HG03432 (cell line): ENCODE results near the gene ERH.

Experiments
- ATAC-seq: cut with Tn5 transposase; IDR thresholded peaks from one replicate; pipeline ENCODE4 v1.9.1; 2021; ENCODE audit warnings: mild to moderate bottlenecking, moderate library complexity; ENCODE audit not compliant: unreplicated experiment

Gene ERH

DNA sequence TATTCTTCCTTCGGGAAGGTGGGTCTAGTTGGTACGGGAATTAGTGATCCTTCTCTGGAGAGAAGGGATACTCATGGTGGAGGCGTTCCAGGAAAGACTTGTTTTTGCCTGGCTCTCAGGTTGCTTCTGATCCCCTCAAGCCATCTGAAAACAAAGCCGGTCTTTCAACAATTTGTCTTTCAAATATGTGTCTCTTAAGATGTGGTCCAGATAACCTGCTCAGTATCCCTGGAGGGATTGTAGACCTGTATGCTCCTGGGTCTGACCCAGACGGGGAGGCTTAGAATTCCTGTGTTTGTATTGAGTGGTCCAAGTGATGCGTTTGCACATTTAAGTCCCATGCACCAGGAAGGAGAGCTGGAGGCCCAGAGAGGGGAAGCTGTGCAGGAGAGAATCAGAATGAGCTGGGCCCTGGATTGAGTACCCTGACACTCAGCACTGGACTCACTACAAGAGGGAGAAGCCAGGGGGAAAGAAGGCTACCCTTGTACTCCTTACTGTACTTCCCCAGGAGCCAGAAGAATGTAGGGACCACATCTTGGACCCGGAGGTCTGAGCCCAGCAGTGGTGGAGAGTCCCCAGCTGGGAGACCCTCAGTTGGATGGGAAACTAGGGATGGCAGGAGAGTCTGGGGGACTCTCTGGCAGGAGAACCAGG, 40.4 kb downstream of the ERH start:
- ATAC-seq, result no peak

DNA sequence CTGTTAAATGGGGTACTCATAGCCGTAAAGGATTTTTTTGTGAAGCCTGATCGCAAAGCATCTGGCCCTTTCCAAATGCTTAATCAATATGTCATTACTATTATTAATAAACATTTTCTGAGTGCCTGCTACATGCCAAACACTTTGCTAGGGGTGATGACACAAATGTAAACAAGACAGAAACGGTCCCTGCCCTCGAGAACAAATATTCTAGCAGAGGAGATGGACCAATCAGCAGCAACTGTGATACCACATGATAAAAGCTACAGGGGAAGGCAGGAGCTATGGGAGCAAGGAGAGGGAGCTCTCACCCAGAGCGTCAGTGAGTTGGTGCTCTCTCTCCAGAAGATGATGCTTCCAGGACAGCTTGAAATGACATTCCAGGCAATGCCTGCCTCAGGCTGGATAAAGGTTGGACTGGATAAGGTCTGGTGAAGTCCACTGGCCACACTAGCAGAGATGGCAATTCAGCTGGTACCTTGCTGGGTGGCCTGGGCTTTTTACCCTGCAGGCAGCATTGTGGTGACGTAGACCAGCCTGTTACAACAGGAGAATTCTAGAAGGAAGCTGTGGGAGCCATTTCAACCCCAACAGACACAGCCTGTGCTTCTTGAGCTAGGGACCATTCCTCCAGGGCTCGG, 41.1 kb downstream of the ERH start:
- no peak for ATAC-seq

DNA sequence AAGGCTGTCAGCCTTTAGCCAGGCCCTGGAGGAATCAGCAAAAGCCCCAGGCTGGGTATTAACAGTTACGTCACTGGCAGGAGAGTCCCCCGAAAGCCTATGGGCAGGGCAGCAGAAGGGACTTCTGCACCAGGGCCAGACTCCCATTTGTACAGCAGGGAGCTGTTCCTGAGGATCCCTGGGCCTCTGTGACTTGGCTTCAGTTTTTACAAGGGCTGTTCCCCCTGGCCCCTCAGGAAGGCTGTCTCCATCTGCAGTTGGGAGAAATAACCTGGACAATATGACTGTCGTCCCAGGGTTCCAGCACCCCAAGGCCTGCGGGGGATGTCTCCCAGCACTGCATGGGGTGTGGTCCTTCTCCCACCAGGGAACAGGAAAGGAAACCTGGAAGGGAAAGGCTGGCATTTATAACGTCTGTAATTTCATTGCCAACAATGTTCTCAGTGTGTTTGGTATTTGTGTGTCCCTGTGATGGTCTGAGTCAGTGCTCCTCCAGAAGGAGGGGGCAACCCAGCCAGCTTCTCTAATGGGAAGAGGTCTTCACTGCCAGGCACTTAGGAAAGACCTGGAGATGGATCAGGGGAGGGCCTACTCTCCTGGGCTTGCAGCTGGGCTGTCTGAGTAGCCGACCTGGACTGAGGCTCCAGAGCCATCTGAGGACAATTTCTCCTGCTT, 42.4 kb downstream of the ERH start:
- no peak for ATAC-seq

DNA sequence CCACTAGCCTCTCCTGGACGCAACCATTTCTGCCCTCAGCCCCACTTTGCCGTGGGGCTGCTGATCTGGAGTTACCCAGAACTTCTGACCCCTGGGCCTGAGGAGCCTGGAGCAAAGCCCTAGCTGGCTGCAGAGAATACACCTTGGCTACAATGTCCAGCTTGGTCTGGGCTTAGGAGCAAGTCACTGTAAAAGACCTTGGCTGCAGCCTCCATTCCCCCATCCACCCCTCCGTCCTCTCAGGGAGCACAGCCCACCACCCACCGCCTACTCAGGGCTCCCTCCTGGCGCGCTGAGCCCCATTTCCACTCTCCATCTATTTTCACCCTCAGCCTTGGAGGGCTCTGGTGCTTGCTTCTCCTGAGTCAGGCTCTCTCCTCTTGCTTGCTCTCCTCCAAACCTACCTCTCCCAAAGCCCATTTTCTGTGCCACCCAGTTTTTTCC, 42.9 kb downstream of the ERH start:
- ATAC-seq, result peak; percentile 3

DNA sequence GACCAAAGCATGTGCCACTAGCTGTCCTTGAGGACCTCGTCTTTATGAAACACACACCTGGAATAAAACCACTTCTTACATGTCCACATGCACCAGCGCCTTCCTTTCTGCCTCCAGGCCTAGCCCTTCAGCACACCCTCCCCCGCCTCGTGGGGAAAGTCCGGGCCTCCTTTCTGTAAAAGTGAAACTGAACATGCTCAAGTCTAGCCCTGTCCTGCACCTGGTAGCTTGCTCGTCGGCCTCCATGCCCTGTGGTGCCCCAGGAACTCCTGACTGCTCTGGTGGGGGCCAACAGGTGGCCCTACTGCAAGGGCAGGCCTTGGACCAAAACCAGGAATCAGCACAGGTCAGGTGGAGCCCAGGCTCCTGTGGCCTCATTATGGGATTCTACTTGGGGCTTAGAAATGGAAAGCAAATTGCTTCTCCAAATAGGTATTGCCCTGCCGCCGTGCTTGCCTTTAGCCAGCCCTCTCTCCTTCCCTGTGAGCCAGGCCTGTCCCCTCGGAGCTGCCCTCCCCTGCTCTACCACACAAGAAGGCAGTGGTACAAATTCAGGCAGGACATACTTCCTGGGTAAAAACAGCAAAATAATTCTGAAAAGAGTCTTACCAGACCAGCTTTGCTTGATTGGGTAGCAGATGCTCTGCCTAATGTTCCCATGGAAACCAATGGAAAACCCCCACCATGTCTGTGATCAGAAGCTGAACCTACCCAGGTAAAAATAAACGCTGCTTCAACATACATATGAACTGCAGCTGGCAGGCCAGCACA, 43.5 kb downstream of the ERH start:
- ATAC-seq, result peak; percentile 88

DNA sequence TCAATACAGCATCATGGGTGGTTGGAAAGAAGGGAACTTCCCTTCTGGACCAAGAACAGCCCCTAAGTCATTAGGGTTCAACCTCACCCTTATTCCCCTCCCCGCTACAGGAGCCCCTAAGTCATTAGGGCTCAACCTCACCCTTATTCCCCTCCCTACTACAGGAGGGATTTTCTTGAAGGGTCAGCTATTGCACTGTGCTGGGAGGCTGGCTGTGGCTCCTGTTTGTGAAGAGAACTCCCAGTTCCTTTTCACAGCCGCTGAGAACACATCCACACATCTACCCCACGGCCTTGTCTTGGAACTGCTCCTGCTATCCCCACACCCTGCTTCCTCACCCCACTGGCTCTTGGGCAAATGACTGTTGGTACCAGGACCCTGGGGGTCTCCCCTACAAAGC, 44.9 kb downstream of the ERH start:
- ATAC-seq, result no peak

DNA sequence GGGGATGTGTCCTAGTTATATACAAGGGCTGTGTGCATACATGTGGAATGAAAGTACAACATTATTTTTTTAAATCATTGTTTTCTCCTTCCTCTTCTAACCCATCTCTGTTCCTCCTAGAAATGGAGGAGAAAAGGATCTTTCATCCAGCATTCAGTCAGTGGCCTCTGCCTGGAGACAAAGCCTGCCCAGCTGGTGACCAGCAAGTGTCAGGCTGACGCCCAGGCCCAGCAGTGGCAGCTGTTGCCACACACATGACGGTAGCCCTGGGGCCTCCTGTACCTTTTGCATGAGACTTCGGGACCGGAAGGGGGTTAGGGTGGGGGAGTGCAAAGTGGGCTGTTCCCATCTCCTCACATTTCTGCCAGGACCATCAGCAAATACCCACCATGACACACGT, 46.2 kb downstream of the ERH start:
- no peak for ATAC-seq

DNA sequence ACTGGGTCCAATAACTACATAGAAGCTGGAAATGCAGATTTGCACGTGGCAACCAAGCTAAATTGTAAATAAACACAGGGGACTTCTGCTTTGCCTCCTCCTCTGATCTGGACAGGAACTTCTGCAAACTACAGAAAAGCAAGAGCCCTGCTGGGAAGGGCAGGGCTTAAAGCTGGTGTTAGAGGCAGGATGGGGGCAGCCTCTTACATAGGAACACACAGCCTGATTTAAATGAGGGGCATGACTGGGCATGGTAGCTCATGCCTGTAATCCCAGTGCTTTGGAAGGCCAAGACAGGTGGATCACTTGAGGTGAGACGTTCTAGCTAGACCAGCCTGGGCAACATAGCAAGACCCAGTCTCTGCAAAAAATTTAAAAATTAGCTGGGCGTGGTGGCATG, 46.7 kb downstream of the ERH start:
- no peak for ATAC-seq

DNA sequence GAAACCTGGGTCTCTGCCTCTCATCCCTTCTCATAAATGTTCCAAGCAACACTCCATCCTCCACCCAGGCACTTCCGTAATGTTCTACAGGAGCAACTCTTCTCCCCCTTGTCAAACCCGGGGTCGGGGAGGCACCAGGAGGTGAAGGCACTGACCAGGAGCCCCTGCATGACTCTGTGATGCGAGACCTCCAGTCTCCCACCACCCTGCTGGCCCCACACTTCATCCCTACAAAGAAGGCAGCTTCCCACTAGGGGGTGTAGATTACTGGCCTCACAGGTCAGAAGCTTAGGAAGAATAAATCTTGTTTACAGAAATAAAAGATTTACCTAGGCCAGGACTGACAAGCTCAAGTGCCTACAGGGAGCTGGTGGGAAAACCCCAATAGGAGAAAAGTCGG, 47.2 kb downstream of the ERH start:
- ATAC-seq, result no peak

DNA sequence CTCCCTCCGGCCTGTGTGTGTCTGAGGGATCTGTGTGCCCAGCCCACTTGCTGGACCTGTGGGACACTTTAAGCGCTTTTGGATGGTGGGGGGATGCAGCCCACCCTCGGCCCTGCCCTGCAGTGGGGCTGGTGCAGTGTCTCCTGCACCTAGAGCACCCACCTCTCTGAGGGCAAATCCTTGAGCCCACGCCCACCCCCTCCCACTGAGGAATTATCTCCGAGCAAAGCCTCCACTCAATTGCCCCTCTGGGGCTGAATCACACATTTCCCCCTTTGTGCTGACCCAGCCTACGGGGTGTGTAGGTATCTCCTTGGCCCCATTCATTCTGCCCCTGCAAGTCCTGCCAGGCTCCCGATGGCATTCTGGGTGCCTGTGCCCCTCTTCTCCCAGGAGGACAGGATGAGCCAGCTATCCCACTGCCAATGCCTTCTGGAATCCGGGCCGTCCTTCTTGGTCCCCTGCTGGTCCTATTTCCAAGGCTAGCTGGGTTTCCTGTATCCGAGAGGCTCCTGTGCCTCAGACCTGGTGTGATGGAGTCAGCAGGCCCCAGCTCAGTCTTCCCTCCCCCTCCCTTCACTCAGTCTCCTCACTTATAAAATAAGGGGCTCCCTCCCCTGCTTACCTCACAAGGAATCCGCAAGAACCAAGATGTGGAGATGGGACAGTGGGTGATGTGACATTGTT, 48.9 kb downstream of the ERH start:
- ATAC-seq, result no peak

DNA sequence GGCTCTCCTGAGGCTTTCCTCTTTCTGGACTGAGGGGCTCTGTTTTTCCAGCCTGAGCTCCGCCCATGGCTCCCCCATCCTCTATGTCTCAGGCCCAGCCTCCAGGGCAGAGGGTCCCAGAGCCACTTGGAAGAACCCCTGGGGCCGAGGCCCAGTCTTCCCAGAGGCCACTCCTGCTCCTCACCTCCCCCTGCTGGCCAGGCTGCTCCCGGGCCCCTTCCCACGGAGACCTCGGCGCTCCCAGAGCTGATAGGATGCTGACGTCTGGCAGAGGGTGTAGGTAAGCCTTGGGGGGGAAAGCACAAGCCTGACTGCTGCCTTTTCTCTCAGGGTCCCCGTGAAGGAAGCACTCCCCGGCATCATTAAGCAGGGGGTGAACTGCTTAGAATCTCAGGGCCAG, 51.4 kb downstream of the ERH start:
- no peak for ATAC-seq

DNA sequence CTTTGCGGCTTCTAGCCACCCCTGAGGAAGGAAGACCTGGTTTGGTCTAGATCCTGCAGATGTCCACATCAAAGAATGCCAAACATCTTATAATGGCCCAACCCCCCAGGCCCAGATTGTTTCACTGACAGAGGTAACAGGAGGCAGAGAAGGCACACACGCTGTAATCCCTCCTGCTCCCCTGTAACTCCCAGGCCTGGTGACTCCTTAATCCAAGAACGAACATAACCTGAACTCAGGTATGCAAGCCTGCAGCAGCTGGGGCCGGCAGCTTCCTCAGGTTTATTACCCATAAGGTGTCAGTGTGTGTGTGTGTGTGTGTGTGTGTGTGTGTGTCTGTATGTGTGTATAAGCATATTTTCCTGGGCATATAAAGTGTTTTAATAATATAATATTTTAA, 52.7 kb downstream of the ERH start:
- ATAC-seq, result no peak

DNA sequence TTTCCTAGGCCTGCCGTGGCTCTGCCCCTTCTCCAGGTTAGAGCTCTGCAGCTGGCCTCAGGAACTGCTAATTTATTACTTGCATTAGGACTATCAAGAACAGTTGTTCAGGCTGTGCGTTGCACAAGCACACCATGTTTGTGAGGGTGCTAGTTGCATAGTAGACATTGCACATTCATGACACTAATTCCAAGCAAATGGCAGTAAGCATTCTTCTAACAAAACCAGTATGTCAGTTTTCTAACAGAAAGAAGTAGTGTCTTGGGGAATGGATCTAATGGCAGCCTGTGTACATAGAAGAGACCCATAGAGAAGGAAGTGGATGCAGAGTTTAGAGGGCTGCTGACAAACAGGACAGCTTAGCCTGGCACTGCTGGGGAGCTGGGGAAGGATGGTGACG, 53.9 kb downstream of the ERH start:
- no peak for ATAC-seq

DNA sequence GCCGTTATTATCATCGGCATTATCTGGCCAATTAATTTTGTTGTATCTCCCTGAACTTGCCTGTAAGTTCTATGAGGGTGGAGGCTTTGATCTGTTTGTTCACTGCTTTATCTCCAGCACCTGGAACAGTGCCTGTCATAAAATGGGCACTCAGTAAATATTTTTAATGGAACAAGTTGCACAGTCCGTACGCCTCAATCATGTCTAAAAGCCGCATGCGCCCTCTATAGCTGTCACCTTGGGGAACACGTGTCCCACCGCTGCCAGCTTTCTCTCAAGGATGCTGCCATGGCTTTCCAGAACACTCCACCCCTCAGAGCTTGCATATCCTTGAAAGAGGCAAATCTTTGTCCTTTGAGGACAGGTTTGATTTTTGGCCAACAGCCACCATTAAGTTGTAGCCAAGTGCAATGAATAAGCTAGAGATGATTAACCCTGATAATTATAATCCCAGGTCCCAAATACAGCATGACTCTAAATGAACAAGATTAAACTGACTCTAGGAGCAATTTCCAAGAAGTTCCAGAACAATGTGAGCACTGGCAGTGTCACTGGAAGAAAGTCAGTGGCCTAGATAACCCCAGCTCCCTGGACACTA, 55.1 kb downstream of the ERH start:
- no peak for ATAC-seq

DNA sequence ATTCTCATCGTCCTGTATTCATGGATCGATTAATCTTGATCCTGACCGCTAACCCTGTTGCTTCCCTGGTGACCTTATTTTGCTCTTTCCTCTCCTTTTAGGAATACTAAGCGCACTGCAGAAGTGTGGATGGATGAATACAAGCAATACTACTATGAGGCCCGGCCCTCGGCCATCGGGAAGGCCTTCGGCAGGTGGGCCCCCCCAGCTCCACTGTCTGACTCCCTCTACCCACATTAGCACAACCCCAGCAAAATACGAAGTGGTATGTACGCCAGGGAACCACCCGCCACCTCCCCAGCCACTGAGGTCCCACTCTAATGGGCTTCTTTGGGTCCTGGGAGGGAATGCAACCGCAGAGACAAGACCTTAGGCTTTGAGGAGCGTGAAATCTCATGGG, 58.7 kb downstream of the ERH start:
- no peak for ATAC-seq

DNA sequence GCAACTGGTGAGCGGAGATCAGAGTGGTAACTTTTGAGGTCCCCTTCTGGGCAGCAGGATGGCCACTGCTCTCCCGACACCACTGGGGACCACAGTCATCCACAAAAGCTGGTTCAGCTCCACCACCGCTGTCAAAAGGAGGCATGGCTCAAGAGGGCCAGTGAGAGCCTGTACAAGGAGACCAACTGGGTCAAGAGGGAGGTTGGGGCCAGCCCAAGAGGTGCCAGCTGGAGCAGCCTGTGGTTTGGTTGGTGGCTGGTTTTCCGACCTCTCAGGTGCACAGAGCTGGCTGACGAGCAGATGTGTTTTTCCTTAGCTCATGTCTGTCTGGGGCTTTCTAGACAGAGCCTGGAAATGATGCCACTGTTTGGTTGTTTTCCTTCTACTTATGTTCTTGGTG, 60.1 kb downstream of the ERH start:
- ATAC-seq, result no peak

DNA sequence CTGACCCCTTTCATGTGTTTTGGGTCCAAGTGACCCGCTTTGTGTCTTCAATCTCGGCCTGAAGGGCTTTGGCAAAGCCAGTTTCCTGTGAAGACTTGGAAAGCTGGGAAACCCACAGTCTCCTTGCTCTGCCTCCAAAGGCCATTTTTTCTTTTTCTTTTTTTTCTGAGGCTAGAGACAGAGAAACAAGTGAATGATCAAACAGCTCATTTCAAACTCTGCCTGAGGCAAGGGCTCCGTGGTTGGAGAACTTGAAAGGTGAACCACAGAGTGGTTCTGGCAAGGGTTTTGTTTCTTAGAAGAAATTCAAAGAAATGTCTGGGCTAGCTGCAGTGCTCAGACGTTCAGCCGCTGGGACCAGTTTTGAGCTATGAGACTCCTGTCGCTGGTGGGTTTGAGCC, 62.7 kb downstream of the ERH start:
- ATAC-seq, result no peak

DNA sequence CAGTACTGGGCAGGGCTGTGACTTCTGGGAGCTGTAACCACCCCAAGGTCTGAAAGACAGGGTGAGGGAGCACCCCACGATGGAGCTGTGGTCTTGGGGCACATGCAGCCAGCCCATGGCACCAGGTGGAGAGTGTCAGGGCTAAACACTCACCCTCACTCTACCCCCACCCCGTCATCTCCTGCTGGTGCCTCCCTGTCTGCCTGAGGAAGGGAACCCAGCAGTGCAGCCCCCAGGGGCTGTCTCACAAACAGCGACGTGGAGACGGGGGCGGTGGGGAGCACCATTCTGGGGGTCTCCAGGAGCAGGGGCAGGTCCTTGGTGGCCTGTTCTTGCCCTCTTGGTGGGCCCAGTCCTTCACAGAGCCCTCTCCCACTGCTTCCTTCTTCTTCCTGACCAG, 63.5 kb downstream of the ERH start:
- ATAC-seq, result no peak

DNA sequence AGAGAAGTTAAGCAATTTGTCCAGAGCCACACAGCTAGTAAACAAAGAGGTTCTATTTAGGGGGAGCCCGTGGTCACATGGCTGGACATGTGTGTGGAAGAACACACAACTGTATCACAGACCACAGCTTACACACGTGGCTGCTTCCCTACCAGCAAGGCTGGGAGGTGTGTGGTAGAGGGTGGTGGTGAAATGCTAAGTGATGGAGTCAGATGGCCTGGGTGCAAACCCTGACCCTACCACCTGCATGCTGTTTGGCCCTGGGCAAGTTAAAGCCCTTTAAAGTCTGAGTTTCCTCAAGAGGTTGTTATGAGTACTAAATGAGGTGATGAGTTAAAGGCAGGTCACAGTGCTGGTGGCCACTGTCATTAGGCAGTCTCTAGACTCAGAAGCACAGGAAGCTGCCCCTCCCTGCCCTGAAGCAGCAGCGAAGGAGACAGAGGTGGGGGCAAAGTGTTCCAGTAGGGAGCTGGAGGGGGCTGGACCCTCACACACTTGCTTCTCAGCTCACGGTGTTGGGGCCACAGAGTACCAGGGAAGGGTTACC, 64.2 kb downstream of the ERH start:
- no peak for ATAC-seq

DNA sequence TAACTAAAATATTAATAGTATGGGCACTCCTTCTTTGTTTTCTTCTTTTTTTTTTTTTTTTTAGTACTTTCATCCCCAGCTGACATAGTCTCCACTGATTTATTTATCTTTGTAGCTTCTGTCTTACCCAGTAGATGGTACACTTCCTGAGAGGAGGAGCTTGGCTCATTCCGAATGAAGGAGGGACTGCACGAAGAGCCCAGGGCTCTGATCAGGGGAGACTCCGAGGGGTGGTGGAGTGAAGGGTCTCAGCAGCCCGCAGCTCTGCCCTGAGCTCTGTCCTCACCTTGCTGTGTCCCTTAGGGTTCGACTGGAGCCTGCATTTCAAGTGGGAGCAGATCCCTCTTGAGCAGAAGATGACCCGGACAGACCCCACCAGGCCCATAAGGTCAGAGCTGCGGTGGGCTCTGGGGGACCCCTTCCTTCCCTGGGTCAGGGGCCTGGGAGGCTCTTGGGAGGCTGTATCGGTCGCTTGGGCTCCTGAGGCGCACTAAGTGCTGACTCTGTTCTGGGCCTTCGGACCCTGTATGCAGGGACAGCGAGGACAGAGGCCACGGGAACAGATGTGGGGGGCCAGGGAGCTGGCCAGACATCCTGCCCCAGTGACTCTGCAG, 65.2 kb downstream of the ERH start:
- ATAC-seq, result no peak
